Hematopoietic multipotent progenitor cell treated with erythropoietin and hydrocortisone succinate and interleukin-3 and kit ligand, for 15 days (in vitro differentiated cells): ENCODE data around the gene SLC35D2.

ENCODE experiments used
- DNase-seq: peaks from one replicate; pipeline ENCODE4 v3.0.0-alpha.2; 2015; ENCODE audit warnings: low spot score

SLC35D2 gene

DNA sequence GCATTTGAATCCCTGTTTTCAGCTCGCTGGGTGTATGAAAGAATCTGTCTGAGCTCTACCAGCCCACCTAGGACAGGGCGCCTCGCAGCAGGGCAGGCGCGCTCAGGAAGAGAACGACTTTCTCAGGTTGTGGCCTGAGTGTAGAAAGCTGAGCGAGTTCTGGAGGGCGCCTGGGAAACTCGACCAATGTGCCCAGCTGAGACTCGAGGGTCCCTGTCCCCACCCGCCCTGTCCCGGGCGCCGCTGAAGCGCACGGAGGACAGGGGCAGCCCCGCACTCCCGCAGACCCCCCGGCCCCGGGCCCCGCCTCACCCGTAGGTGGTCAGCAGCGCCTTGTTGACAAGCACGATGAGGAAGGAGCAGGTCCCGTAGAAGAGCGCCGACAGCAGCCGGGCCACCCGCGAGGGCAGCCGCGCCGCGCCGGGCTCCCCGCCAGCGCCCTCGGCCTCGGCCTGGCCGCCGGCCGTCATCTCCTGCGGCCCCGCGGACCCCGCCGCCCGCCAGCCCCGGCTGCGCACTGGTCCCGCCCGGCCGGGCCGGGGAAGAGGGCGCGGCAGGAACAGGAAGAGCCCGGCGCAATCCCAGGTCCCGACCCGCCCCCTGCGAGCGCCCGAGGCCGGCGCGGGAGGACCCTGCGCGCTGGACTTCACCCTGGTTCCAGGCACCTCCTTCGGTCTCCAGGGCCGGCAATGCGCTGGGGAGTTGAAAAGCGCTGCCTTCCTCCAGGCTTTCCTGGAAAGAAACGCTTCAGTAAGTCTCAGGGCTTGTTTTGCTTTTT lies at the start of gene SLC35D2:
SLC35D2 (minus strand) TSS at position 547 of the 778 bp plus-strand sequence; CDS start at position 470, 77 bp downstream.
- DNase-seq: no peak

GRCh38 chr9:96430377-96430776 lies 46.9 kb upstream of the SLC35D2 start:
- peak; percentile 12 for DNase-seq

DNA sequence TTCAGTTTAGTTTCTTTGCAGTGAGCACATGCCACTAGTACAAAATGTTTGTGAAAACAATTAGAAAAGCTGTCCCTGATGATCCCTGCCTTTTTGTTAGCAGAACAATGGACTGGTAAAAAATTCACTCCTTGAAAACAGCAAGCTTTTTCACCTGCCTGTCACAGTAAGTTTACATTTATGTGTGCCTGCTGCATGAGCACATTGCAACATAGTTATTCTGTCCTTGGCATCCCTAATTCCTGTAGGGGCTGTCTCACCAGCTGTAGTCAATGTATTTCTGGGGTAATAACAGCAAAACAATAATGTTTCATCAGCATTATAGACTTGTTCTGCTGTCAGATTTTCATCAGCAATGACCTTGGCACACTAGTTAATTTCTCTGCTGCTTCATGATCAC lies 46.2 kb upstream of the SLC35D2 start:
- DNase-seq: no peak

- no peak for DNase-seq
These were observed 42.1 kb upstream of the SLC35D2 start for GRCh38 chr9:96425500-96426169.

DNA sequence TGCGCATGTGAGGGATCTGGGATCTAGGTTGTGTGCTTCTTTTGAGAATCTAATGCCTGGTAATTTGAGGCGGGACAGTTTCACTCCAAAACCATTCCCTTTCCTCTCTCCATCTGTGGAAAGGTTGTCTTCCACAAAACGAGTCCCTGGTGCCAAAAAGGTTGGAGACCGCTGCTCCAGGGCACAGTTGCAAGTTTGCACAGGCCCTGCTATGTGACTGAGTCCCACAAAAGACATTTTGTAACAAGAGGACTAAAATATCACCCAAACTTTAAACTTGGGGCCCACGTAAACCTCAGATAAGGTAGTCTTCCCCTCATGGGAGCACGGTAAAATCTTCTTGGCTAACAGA lies 40.5 kb upstream of the SLC35D2 start:
- no peak for DNase-seq

GRCh38 chr9:96423322-96423984 lies 39.9 kb upstream of the SLC35D2 start:
- no peak for DNase-seq

DNA sequence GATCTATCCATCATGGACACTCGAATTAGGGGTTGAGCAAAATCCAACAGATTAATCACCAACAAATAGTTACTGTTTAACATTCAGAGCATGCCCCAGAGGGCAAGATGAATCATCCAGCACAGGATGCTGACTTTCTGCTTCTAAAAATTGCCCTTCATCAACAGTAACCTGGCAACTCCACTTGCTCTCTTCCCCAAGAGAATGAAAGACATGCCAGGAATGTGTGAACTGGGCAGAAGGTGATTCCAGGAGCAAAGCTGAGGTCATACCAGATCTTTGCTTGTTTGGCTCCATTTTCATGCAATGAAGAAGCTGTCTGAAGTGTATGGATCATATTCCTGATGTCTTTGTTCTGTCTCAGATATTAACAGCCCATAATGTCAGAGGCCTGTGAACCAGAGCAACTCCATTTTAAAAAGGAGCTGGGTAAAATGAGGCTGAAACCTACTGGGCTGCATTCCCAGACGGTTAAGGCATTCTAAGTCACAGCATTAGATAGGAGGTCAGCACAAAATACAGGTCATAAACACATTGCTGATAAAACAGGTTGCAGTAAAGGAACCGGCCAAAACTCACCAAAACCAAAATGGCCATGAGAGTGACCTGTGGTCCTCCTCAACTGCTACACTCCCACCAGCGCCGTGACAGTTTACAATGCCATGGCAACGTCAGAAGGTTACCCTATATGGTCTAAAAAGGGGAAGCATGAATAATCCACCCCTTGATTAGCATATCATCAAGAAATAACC lies 37.1 kb upstream of the SLC35D2 start:
- DNase-seq: no peak

GRCh38 chr9:96419691-96419969 lies 36.1 kb upstream of the SLC35D2 start:
- no peak for DNase-seq

- DNase-seq: peak; percentile 66
These were observed 35.6 kb upstream of the SLC35D2 start for GRCh38 chr9:96418920-96419690.

GRCh38 chr9:96418083-96418919 lies 34.8 kb upstream of the SLC35D2 start, which contains the start of gene ZNF367:
ZNF367 (minus strand) TSS chr9:96418370; CDS start chr9:96418032, 338 bp downstream.
- peak; percentile 93 for DNase-seq

DNA sequence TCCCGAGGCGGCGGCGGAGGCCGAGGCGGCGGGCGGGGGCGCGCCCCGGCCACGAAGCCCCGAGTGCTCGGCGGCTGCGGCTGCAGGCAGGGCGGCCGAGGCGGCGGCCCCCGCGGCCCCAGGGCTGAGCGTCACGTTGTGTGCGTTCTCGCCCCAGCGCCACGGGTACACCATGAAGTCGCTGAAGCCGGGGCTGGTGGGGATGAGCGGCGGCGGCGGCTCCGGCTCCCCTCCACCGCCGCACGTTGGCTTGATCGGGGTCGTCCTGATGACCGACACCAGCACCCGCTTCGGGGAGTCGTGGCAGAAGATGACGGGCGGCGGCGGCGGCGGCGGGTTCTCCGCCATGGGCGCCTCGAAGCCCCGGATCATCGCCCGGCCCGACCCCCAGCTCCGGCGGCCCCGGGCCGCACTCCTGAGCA lies 34.2 kb upstream of the SLC35D2 start:
- no peak for DNase-seq

GRCh38 chr9:96417051-96417586 lies 33.6 kb upstream of the SLC35D2 start:
- DNase-seq: peak; percentile 81

DNA sequence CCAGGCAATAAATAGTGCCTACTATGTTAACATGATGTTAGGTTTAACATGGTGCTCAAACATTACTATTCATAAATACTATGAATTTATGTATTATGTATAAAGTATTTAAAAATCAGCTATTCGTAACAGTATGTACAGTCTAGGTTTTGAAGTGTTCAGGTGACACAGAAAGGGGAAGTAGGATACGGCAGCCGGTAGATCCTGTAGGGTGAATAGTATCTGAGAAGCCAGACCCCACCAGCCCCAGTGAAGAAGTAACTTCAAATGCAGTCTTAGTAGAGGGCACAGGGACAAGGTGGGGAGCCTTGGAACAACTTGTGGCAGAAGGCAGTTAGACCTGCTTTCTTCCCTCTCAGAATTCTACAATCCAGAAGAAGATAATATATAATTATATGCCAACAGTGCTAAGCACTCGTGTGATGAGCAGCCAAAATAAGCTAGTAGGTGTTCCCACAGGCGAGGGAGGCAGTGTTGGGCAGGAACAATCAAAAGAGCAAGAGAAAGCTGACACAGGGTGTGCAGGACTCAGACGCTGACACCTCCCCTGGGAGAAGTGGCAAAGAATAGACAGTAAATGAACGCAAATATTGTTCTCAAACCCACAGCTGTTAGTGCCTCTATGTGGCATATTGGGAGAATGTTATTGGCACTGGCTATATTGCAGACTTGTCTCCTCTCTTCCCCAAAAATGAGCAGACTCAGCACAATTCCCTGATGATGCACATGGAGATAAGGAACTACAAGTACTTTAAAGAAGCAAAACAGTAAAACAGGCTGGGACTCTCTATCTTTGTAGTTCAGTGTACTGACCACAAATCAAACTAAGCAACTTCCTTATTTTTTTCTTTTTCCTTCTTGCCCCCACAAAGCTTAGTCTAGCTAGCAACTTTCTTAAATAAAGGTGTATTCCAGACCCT lies 30.1 kb upstream of the SLC35D2 start:
- DNase-seq: no peak

GRCh38 chr9:96412174-96412913 lies 28.8 kb upstream of the SLC35D2 start:
- DNase-seq: no peak

GRCh38 chr9:96411129-96411838 lies 27.8 kb upstream of the SLC35D2 start:
- DNase-seq: no peak

DNA sequence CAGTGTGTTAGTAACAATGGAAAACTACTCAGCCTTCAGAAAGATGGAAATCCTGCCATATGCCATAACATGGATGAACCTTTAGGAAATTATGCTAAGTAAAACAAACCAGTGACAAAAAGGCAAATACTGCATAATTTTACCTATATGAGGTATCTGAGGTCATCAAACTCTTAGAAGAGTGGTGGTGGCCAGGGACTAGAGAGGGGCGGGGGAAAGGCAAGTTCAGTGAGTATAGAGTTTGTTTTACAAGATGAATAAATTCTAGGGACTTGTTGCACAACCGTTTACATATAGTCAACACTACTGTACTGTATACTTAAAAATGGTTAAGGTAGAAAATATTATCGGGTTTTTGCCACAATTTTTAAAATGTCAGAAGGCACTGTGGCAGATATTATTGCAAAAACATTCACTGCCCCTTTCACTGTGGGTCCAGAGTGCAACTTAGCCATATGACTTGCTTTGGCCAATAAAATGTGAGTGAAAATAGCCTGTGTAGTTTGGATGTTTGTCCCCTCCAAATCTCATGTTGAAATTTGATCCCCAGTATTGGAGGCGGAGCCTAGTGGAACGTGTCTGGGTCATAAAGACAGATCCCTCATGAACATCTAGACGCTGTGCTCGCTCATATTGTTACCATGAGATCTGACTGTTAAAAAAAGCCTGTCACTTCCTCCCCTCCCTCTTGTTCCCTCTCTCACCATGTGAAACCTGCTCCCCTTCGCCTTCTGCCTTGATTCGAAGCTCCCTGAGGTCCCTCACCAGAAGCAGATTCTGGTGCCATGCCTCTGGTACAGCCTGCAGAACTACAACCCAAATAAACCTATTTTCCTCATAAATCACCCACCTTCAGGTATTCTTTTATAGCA lies 25.1 kb upstream of the SLC35D2 start:
- DNase-seq: no peak
